T1000 (cell line): ENCODE results near the gene RPS6KB2.
"Not testable (repeated sequence)": the region's sequence is repeated elsewhere in the genome, so short reads cannot be mapped to it uniquely, and the experiment has no call there.

Source experiments
- DNase-seq: peaks from one replicate; lab custom pipeline; 2025; ENCODE audit warnings: mixed read lengths; lab: John Stamatoyannopoulos, UW

The RPS6KB2 gene

DNA sequence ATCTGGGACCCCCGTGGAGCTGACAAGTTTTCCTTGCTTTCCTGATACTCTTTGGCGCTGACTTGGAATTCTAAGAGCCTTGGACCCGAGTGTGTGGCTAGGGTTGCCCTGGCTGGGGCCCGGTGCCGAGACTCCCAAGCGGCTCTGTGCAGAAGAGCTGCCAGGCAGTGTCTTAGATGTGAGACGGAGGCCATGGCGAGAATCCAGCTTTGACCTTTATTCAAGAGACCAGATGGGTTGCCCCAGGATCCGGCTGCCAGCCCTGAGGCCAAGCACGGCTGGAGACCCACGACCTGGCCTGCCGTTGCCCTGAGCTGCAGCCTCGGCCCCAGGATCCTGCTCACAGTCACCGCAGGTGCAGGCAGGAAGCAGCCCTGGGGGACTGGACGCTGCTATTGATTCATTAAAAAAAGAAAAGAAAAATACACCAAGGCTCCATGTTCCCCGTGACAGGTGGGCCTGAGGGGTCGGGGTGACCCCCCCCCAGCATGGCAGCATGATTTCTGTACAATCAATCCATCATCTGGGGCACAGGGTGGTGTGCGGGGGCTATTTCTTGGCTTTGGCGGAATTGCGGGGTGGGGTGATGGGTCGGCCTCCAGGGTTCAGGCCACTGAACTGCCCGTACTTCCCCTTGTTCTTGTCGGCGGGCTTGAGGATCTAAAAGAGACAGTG is 30.2 kb upstream of the RPS6KB2 start:
- no peak for DNase-seq

DNA sequence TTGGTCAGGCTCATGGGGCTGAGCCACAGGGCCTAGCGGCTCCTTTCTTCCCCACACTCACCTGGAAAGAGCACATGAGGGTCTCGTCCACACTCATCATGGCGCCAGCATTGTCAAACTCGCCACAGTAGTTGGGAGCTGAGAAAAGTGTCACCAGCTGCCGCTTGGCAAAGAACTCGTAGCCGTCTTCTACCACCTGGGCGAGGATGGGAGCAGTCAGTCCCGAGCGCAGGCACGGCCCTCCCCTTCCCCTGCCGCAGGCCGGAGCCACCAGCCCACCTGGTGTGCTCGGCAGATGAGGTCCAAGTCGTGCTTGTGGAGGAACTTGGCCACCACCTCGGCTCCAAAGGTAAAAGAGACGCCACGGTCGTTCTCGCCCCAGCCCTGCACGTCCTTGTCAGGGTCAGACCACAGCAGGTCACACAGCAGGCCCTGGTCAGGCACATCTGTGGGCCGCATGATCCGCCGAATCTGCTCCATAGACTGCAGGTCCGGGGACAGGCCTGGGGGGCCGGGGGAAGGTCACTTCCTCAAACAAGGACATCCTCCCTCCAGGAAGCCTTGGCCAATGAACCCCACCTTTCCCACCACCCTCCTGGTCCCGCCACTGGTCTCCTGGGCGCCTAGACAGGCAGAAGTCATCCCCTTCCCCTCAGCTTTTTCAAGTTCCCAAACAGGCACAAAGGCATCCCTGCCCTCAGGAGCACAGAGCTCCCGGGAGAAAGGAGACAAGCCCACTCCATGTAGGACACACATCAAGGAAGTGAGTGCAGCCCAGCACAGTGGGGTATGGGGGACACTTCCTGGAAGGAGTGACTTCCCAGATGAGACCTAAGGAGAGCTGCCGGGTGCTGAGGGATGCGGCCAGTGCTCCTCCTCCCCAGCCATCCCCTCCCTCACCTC is 29.4 kb upstream of the RPS6KB2 start:
- no peak for DNase-seq

DNA sequence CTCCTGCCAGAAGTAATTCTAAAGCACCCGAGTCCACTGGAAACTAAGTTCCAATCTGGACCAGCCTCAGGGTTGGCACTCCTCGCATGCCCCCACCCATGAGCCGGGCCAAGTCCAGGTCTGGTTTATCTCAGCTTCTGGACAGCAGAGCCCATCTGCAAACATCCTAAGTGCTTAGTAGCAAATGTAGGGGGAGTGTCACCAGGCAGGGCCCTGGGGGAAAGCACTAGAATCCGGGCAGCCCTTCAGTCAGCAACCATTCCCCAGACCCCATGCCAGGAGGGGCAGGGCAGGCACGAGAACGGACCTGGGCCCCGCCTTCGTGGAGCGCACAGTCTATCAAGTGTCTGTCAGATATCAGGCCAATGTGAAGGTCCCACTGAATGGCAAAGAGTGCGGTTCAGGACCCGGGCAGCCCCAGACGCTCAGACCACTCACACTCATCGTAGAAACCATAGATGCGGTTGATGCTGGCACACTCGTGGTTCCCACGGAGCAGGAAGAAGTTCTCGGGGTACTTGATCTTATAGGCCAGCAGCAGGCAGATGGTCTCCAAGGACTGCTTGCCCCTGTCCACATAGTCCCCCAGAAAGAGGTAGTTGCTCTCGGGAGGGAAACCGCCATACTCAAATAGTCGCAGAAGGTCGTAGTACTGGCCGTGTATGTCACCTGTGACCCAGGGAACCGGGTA is 27.9 kb upstream of the RPS6KB2 start:
- DNase-seq, result no peak

DNA sequence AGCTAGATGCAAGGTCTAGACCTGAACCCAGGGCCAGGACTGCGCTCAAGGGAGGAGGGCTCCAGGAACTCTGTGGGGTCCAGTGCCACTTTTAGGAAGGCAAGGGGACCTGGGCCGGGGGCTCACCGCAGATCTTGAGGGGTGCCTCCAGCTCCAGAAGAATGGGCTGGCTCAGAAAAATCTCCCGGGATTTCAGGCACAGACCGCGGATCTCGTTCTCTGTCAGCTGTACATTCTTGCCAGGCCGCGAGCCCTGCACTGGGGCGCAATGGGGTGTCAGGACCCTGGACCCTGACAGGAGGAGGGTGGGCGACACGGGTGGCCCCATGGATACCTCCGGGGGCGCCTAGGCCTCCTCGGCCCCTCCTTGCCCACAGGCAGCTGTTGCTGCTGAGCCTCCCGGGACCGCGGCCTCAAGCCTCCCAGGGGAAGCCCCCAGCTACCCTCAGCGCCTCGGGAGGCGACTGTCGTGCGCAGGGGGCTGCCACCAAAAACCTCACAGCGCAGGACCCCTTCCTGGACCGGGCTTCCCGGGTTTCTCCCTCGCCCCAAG is 27.3 kb upstream of the RPS6KB2 start:
- no peak for DNase-seq

DNA sequence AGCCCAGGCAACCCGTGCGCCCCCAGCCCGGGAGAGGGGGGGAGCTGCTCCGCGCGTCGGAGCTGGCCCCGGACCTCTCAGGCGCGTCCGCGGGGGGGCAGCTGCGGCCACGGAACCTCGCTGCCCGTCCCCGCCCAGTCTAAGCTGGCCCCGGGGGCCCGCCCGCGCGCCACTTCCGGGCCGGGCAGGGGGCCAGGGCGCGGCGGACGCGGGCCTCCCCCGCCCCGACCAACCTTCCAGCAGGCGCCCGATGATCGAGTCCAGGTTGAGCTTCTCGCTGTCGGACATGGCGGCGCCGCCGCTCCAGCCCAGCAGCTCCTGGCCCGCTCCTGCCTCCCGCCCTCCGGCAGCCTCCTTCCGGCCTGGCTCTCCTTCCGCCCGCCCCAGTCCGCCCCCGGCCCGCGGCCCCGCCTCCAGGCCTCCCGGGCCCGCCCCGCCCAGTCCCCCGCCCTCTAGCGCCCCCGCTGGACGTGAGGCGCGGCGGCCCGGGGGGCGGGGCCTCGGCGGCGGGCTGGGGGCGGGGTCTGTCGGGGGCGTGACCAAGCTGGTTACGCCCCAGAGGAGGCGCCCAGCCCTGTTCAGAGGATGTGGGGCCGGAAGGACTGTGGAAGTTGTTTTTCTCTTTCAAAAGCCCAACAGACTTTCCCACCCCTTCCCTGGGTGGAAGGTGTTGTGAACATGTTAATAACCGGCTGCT is 26.7 kb upstream of the RPS6KB2 start, which contains the start of gene PPP1CA:
PPP1CA (minus strand) TSS at position 364 of the 697 bp plus-strand sequence; CDS start at position 288, 76 bp downstream.
- DNase-seq, result peak; percentile 90

DNA sequence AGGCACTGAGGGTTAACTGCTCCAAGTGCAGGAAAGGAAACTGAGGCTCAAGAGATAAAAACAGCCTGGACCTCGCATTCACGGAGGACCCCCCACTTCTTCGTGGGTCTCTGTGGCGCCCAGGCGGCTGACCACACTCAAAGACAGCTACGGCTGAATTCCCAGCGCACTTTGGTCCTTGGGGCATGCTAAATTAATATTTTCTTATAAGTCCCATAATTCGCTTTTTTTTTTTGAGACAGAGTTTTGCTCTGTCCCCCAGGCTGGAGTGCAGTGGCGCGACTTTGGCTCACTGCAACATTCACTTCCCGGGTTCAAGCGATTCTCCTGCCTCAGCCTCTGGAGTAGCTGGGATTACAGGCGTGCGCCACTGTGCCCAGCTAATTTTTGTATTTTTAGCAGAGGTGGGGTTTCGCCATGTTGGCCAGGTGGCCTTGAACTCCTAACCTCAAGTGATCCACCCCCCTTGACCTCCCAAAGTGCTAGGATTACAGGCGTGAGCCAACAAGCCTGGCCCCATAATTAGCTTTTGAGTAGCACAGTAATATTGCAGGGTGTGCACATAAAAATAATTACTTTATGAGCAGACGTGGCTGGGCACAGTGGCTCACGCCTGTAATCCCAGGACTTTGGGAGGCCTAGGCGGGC is 26.0 kb upstream of the RPS6KB2 start:
- not testable (repeated sequence) for DNase-seq

DNA sequence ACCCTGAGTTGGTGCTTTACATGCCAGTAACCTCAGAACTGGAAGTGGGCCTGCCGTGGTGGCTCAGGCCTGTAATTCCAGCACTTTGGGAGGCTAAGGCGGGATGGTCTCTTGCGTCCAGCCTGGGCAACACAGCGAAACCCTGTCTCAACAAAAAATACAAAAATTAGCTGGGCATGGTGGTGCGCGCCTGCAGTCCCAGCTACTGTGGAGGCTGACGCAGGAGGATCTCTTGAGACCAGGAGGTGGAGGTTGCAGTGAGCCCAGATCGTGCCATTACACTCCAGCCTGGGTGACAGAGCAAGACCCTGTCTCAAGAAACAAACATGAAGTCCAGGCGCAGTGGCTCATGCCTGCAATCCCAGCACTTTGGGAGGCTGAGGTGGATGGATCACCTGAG is 25.2 kb upstream of the RPS6KB2 start:
- DNase-seq, result not testable (repeated sequence)

DNA sequence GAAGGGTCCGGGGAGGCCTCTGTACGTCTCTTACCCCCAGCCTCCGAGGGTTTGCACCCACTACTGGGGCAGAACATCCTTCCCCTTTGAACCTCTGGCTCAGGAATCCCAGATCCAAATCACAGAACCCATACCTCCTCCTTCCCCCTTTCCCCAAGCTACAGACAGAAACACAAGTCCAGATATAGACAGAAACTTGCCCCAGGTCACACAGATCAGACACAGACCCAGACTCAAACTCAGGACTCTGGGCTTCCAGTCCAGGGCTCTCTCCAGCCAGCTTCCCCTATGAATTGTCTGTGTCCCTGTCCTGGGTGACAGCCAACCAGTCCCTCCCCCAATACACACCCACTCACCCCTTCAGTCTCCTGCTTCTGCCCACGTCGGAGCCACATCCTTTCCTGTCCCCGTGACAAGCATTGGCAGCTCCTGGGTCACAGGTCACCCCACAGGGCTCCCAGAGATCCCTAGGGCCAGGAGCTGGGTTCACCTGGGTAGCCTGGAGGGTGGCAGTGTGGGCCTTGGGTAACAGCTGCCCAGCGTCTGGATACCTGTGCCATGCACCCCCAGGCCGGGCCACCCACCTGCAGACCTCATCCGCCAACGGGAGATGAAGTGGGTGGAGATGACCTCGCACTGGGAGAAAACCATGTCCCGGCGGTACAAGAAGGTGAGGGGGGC is 23.6 kb upstream of the RPS6KB2 start:
- no peak for DNase-seq

DNA sequence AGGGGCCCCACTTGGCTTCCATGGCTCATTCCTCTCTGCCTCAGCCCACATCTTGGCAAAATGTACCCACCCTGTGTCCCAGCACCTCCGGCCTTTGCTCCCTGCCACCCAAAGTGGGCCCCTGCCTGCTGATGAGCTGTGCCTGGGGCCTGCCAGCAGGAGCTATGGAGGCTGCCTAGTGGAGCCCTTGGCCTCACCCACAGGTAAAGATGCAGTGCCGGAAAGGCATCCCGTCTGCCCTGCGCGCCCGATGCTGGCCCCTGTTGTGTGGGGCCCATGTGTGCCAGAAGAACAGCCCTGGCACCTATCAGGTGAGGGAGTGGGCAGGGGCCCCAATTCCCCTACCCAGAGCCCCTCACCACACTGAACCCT is 23.1 kb upstream of the RPS6KB2 start:
- no peak for DNase-seq

DNA sequence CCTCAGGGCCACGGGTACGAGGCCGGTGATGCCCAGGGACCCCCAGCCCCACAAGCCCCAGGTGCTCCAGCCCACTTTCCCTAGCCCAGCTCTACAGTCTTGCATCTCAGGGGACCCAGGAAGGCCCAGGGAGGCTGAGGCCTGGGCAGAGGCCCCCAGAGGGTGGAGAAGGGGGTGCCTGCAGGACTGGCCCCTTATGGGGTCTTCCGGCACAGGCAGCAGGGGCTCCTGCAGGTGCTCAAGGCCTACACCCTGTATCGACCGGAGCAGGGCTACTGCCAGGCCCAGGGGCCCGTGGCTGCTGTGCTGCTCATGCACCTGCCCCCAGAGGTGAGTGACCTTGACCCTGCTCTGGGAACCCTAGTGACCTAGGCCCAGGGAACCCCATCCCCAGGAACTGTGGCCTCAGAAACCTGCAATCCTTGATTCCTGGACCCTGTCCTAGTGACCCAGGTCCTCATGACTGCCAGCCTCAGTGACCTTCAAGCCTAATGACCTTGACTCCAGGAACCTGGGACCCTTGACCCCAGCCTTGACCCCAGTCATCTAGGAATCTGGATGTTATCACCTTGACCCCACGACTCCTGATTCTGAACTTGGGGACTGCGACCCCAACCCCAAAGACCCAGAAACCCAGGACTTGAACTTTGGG is 22.5 kb upstream of the RPS6KB2 start:
- no peak for DNase-seq

DNA sequence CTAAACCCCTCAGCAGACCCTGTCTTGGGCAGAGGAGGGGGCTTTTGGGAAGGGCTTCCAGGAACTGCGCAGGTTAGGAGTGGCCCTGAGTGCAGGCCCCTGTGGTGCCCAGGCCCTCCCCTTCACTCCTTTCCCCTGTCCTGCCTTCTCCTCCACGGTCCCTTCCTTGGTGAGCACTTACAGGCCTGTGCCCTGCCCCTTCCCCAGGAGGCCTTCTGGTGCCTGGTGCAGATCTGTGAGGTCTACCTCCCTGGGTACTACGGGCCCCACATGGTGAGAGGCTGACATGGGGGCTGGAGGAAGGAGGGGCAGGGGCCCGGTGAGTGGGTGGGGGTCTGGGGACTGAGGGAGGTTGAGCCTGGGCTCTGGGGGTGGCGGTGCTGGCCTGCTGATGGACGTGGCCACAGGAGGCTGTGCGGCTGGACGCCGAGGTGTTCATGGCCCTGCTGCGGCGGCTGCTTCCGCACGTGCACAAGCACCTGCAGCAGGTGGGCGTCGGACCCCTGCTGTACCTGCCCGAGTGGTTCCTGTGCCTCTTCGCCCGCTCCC is 21.8 kb upstream of the RPS6KB2 start:
- no peak for DNase-seq

DNA sequence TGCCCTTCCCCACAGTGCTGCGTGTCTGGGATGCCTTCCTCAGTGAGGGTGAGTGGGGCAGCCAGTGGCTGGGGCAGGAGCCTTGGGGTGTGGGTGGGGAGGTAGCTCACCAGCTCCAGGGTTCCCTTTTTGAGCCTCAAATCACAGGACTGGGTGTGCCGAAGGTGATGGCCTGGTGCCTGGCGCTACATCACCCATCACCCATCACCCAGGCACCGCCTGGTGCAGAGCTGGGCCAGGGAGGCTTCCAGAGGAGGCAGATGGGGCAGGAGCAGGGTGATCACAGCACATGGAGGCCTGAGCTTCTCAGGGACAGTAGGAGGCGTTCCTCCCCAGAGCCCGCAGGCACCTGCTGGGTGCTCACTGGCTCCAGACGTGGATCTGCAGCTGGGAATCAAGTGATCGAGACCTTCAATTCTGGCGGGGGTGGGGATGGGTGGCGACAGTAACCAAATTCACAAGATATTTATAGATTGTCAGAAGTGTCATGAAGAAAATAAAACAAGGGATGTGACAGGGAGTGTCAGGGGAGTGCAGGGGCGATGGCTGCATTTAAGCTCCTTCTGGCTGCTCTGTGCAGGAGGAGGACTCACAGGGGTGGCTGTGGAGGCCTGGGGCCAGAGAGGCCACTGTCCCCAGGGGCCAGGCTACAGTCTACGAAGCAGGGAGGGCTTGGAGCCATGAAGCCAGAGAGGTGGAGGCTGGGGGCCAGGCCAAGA is 21.2 kb upstream of the RPS6KB2 start:
- DNase-seq, result no peak

DNA sequence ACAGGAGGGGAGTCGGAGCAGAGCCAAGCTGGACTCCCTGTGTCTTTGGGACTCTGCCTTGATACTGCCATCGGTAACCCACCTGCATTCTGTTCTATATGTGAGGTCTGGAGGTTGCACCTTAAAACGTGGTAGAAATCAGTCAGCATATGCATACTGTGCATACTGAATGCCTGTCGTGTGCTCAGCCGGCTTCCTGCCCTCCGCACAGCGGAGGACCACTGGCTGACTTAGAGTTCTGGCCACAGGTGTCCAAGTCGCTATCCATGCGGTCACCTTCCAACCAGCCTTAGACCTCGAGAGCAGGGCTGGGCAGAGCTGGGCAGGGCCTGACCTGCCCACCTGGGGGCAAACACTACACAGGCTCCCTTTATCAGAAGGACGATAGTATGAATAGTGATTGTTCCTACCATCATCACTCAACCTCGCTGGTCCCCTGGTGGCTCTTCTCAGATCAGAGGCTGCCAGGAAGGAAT is 20.6 kb upstream of the RPS6KB2 start:
- no peak for DNase-seq

DNA sequence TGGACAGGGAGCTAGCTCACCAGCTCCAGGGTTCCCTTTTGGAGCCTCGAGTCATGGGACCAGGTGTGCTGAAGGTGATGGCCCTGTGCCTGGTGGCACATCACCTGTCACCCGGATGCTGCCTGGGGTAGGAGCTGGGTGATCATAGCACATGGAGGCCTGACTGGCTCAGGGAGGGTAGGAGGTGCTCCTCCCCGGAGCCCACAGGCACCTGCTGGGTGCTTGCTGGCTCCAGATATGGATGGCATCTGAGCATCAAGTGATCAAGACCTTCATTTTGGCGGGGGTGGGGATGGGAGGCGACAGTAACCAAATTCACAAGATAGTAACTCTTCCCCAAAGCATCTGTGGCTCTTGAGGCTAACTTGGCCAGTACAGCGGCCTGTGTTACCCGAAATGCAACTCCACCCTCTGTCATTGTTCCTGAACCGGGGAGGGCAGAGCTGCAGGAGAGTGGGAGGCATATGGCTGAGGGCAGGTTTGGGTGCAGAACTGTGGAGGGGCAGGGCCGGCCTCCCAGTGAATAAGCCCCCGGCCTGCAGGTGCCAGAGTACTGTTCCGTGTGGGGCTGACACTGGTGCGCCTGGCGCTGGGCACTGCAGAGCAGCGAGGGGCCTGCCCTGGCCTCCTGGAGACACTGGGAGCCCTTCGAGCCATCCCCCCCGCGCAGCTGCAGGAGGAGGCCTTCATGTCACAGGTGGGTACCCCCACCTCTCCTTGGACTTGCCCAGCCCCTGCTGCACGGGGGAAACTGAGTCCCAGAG is 19.7 kb upstream of the RPS6KB2 start:
- DNase-seq, result no peak

DNA sequence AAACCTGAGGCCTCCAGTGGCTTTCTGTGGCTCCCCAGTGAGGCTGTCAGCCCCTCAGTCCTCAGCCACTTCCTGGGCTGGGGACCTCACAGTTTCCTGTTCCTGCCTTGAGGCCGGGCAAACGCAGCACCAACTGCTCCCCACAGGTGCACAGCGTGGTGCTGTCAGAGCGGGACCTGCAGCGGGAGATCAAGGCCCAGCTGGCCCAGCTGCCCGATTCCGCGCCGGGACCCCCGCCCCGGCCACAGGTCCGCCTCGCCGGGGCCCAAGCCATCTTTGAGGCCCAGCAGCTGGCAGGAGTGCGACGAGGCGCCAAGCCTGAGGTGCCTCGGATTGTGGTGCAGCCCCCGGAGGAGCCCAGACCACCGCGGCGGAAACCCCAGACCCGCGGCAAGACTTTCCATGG is 19.0 kb upstream of the RPS6KB2 start:
- DNase-seq, result no peak

DNA sequence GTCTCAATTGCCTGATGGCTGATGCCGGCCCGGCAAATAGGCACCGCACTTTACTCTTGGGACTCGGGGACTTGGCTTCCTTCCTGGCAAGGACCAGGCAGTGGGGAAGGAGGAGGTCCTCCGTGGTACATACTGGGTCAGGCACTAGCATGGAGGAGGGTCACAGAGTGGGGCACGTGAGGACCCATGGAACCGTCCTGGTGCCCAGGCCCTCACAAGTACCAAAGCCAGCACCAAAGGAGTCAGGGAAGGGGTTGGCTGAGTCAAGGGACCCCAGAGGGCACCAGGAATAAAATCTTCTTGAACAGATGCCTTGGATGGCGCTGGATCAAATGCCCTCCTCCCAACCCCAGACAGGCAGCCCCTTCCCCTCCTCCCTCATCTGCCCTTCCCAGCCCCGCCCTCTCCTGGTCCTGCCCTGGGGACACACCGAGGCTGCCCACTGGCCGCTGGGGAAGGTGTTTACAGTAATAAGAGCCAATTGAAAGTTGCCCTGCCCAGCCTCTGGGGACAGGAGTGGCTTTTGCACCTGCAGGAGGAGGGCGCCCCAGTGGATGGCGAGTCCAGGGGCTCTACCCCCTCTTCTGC is 18.4 kb upstream of the RPS6KB2 start:
- no peak for DNase-seq

DNA sequence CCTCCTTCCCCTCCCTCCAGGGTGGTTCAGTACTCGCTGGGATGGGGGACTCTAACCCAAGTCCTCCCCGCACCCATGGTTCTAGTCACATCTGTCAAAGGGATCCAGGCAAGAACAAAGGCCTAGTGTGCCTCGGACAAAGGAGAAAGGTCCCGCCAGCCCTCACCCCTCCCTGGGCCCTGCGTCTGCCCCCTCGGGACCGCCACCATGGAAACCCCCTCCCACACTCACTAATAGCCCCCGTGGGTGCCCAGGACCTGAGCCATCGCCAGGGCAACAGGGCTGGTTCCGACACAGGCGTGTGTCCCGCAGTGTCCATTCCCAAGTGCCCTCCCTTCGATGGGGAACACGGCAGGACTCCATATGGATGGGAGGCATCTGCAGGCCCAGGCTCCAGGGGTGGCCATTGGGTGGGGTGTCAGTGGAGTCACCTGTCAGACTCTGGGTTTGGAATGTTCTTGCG is 17.9 kb upstream of the RPS6KB2 start:
- DNase-seq, result no peak
